SK-N-SH treated with all-trans-retinoic acid at 6 μM for 48 hours (cell line): ENCODE measurements around the gene KRTCAP2.
"Not testable (repeated sequence)": the region's sequence is repeated elsewhere in the genome, so short reads cannot be mapped to it uniquely, and the experiment has no call there.

ENCODE experiments used
- ATAC-seq: fragments of 200-7000 bp; cut with Tn5 transposase; 3 replicates; pipeline ENCODE4 v1.9.1; 2020; ENCODE audit warnings: mild to moderate bottlenecking, moderate library complexity
- ARNTL ChIP-seq: fragments of 450-650 bp; formaldehyde crosslinking; IDR thresholded peaks from 2 replicates; pipeline ENCODE4 v1.5.0; 2020; ENCODE audit warnings: low read depth, mild to moderate bottlenecking, moderate library complexity, borderline replicate concordance
- BACH2 ChIP-seq: fragments of 250-450 bp; sonication (Bioruptor Pico); IDR thresholded peaks from 2 replicates; pipeline ENCODE4 v1.9.0; 2021; ENCODE audit warnings: mild to moderate bottlenecking, borderline replicate concordance
- CREB5 ChIP-seq: fragments of 250-450 bp; sonication (Bioruptor Pico); IDR thresholded peaks from 2 replicates; pipeline ENCODE4 v1.5.1; 2020; ENCODE audit warnings: low read depth, mild to moderate bottlenecking, moderate library complexity
- CSDC2 ChIP-seq: fragments of 250-450 bp; sonication (Bioruptor Pico); IDR thresholded peaks from 2 replicates; pipeline ENCODE4 v1.5.0; 2020; ENCODE audit warnings: mild to moderate bottlenecking, moderate library complexity
- CSRNP3 ChIP-seq: fragments of 250-450 bp; sonication (Bioruptor Pico); IDR thresholded peaks from 2 replicates; pipeline ENCODE4 v1.5.1; 2021; ENCODE audit warnings: mild to moderate bottlenecking, moderate library complexity
- ESRRG ChIP-seq: fragments of 250-450 bp; sonication (Bioruptor Pico); IDR thresholded peaks from 2 replicates; pipeline ENCODE4 v1.6.1; 2021; ENCODE audit warnings: mild to moderate bottlenecking
- GLIS3 ChIP-seq: fragments of 250-450 bp; sonication (Bioruptor Pico); IDR thresholded peaks from 2 replicates; pipeline ENCODE4 v1.5.0; 2020; ENCODE audit warnings: mild to moderate bottlenecking, moderate library complexity
- ISL1 ChIP-seq: fragments of 250-450 bp; sonication (Bioruptor Pico); IDR thresholded peaks from 2 replicates; pipeline ENCODE4 v2.1.2; 2022; ENCODE audit warnings: mild to moderate bottlenecking, moderate library complexity
- OSR1 ChIP-seq: fragments of 250-450 bp; sonication (Bioruptor Pico); IDR thresholded peaks from 2 replicates; pipeline ENCODE4 v1.8.0; 2022; ENCODE audit warnings: moderate library complexity, mild to moderate bottlenecking, inconsistent platforms
- POU6F1 ChIP-seq: fragments of 250-450 bp; sonication (Bioruptor Pico); IDR thresholded peaks from 2 replicates; pipeline ENCODE4 v1.8.0; 2021; ENCODE audit warnings: low read depth, mild to moderate bottlenecking, moderate library complexity, borderline replicate concordance
- PPARA ChIP-seq: fragments of 250-450 bp; sonication (Bioruptor Pico); IDR thresholded peaks from 2 replicates; pipeline ENCODE4 v1.5.0; 2020; ENCODE audit warnings: mild to moderate bottlenecking, borderline replicate concordance
- RARB ChIP-seq: fragments of 250-450 bp; sonication (Bioruptor Pico); IDR thresholded peaks from 2 replicates; pipeline ENCODE4 v1.8.0; 2021; ENCODE audit warnings: mild to moderate bottlenecking, moderate library complexity
- SNAI2 ChIP-seq: fragments of 250-450 bp; sonication (Bioruptor Pico); IDR thresholded peaks from 2 replicates; pipeline ENCODE4 v1.5.0; 2020; ENCODE audit warnings: mild to moderate bottlenecking, moderate library complexity
- TCF4 ChIP-seq: fragments of 250-450 bp; sonication (Bioruptor Pico); IDR thresholded peaks from 2 replicates; pipeline ENCODE4 v1.8.0; 2021; ENCODE audit warnings: mild to moderate bottlenecking, moderate library complexity, borderline replicate concordance
- TSHZ2 ChIP-seq: fragments of 250-450 bp; sonication (Bioruptor Pico); IDR thresholded peaks from 2 replicates; pipeline ENCODE4 v1.5.0; 2020; ENCODE audit warnings: mild to moderate bottlenecking, moderate library complexity
- ZC3H10 ChIP-seq: fragments of 250-450 bp; sonication (Bioruptor Pico); IDR thresholded peaks from 2 replicates; pipeline ENCODE4 v1.5.1; 2021; ENCODE audit warnings: mild to moderate bottlenecking, moderate library complexity
- ZFP3 ChIP-seq: fragments of 250-450 bp; sonication (Bioruptor Pico); IDR thresholded peaks from 2 replicates; pipeline ENCODE4 v1.5.0; 2020; ENCODE audit warnings: mild to moderate bottlenecking, moderate library complexity
- ZFP30 ChIP-seq: fragments of 450-650 bp; formaldehyde crosslinking; IDR thresholded peaks from 2 replicates; pipeline ENCODE4 v1.5.0; 2022; ENCODE audit warnings: mild to moderate bottlenecking, moderate library complexity
- ZNF565 ChIP-seq: fragments of 450-650 bp; formaldehyde crosslinking; conservative IDR thresholded peaks from 2 replicates; pipeline ENCODE4 v1.5.0; 2020; ENCODE audit warnings: low read depth, mild to moderate bottlenecking, moderate library complexity
- ZNF70 ChIP-seq: fragments of 450-650 bp; formaldehyde crosslinking; IDR thresholded peaks from 2 replicates; pipeline ENCODE4 v1.5.0; 2020; ENCODE audit warnings: mild to moderate bottlenecking, moderate library complexity
- ZNF8 ChIP-seq: fragments of 450-650 bp; formaldehyde crosslinking; IDR thresholded peaks from 2 replicates; pipeline ENCODE4 v1.5.0; 2020; ENCODE audit warnings: mild to moderate bottlenecking, moderate library complexity
- TF ChIP-seq, protein P1 (sequence below): fragments of 250-450 bp; sonication (Bioruptor Pico); IDR thresholded peaks from 2 replicates; pipeline ENCODE4 v1.8.0; 2020; ENCODE audit warnings: mild to moderate bottlenecking, moderate library complexity, borderline replicate concordance

Gene KRTCAP2

GRCh38 chr1:155191904-155192303, 18.8 kb upstream of the KRTCAP2 start:
- TF ChIP-seq OSR1 (CRISPR knock-in tag) (no peak), ISL1 (CRISPR knock-in tag) (no peak), POU6F1 (CRISPR knock-in tag) (no peak), SNAI2 (no peak), CSRNP3 (CRISPR knock-in tag) (no peak), TCF4 (CRISPR knock-in tag) (no peak), ESRRG (CRISPR knock-in tag) (no peak), ARNTL (CRISPR knock-in tag) (no peak), PPARA (CRISPR knock-in tag) (no peak), GLIS3 (CRISPR knock-in tag) (no peak), RARB (CRISPR knock-in tag) (no peak), CSDC2 (CRISPR knock-in tag) (no peak), CREB5 (CRISPR knock-in tag) (no peak), ZNF70 (CRISPR knock-in tag) (no peak), ZFP30 (CRISPR knock-in tag) (no peak)
- TF ChIP-seq, protein P1, sequence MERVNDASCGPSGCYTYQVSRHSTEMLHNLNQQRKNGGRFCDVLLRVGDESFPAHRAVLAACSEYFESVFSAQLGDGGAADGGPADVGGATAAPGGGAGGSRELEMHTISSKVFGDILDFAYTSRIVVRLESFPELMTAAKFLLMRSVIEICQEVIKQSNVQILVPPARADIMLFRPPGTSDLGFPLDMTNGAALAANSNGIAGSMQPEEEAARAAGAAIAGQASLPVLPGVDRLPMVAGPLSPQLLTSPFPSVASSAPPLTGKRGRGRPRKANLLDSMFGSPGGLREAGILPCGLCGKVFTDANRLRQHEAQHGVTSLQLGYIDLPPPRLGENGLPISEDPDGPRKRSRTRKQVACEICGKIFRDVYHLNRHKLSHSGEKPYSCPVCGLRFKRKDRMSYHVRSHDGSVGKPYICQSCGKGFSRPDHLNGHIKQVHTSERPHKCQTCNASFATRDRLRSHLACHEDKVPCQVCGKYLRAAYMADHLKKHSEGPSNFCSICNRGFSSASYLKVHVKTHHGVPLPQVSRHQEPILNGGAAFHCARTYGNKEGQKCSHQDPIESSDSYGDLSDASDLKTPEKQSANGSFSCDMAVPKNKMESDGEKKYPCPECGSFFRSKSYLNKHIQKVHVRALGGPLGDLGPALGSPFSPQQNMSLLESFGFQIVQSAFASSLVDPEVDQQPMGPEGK: no peak
- TF ChIP-seq, all 23 proteins: peak for 0
- no peak for ATAC-seq

DNA sequence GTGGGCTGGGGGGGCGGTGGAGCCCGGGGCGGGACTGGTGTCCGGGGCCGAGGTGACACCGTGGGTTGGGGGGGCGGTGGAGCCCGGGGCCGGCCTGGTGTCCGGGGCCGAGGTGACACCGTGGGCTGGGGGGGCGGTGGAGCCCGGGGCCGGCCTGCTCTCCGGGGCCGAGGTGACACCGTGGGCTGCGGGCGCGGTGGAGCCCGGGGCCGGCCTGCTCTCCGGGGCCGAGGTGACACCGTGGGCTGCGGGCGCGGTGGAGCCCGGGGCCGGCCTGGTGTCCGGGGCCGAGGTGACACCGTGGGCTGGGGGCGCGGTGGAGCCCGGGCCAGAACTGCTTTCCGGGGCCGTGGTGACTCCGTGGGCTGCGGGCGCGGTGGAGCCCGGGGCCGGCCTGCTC, 16.8 kb upstream of the KRTCAP2 start:
- not testable (repeated sequence) for ATAC-seq

GRCh38 chr1:155188268-155188667, 15.2 kb upstream of the KRTCAP2 start:
- ATAC-seq: no peak

More at GRCh38 chr1:155188268-155188667, 15.2 kb upstream of the KRTCAP2 start:
- TF ChIP-seq ESRRG (CRISPR knock-in tag) (no peak), ARNTL (CRISPR knock-in tag) (no peak), TCF4 (CRISPR knock-in tag) (no peak), ZNF565 (CRISPR knock-in tag) (no peak), BACH2 (CRISPR knock-in tag) (no peak), OSR1 (CRISPR knock-in tag) (no peak), ZNF8 (CRISPR knock-in tag) (no peak), CSRNP3 (CRISPR knock-in tag) (no peak), RARB (CRISPR knock-in tag) (no peak), CSDC2 (CRISPR knock-in tag) (no peak), ZFP3 (no peak), ZC3H10 (CRISPR knock-in tag) (no peak), GLIS3 (CRISPR knock-in tag) (no peak), TSHZ2 (CRISPR knock-in tag) (no peak)
